WTC11 (cell line): Measurements from ENCODE around the gene CNTNAP2. TPM values are rescaled to one million over a fixed set of nuclear protein-coding genes. Genes with fewer than 3 reads are reported as not detected.
A peak's percentile ranks its signal among the peaks of the same experiment; 100 is the strongest.

Experiments used
- ATAC-seq: fragments of 200-7000 bp; cut with Tn5 transposase; 2 replicates; pipeline ENCODE4 v1.10.0; 2021; ENCODE audit warnings: mild to moderate bottlenecking, moderate library complexity
- CTCF ChIA-PET: fragments of 300-600 bp; sonication (Branson Sonifier 250); formaldehyde crosslinking; loops from one replicate; lab custom pipeline; 2021; ENCODE audit warnings: antibody characterized with exemption; lab: Charles Lee
- POLR2A ChIA-PET: fragments of 350-600 bp; sonication (Branson Sonifier 250); formaldehyde crosslinking; loops from one replicate; lab custom pipeline; 2021; ENCODE audit warnings: antibody characterized with exemption; lab: Charles Lee
- DNase-seq: peaks from one replicate; pipeline ENCODE4 v3.0.0; 2021; ENCODE audit warnings: low spot score
- H3K27ac Mint-ChIP-seq: 2 replicates; pipeline ENCODE4 v1.8.0; 2021; ENCODE audit warnings: mixed read lengths
- H3K27me3 Mint-ChIP-seq: 2 replicates; pipeline ENCODE4 v1.8.0; 2021; ENCODE audit warnings: low read depth, mild to moderate bottlenecking, moderate library complexity, mixed read lengths
- H3K36me3 Mint-ChIP-seq: 2 replicates; pipeline ENCODE4 v1.8.0; 2021; ENCODE audit warnings: mixed read lengths
- H3K4me1 Mint-ChIP-seq: 2 replicates; pipeline ENCODE4 v1.8.0; 2022; ENCODE audit warnings: mixed read lengths
- H3K4me3 Mint-ChIP-seq: 2 replicates; pipeline ENCODE4 v1.8.0; 2021; ENCODE audit warnings: mild to moderate bottlenecking, moderate library complexity, mixed read lengths
- H3K9me3 Mint-ChIP-seq: 2 replicates; pipeline ENCODE4 v1.8.0; 2021; ENCODE audit warnings: mixed read lengths
- EMX1 ChIP-seq: fragments of 250-450 bp; sonication (Bioruptor Pico); IDR thresholded peaks from 2 replicates; pipeline ENCODE4 v1.8.0; 2021; ENCODE audit warnings: mild to moderate bottlenecking
- ERG ChIP-seq: fragments of 250-450 bp; sonication (Bioruptor Pico); IDR thresholded peaks from 2 replicates; pipeline ENCODE4 v1.8.0; 2021; ENCODE audit warnings: mild to moderate bottlenecking
- FOXP1 ChIP-seq: sonication (generic); formaldehyde crosslinking; IDR thresholded peaks from 2 replicates; pipeline ENCODE4 v1.8.0; 2022; ENCODE audit warnings: missing genetic modification reagents, mild to moderate bottlenecking, moderate library complexity, borderline replicate concordance
- GABPB1 ChIP-seq: sonication (generic); formaldehyde crosslinking; IDR thresholded peaks from 2 replicates; pipeline ENCODE4 v1.8.1; 2023; ENCODE audit warnings: mild to moderate bottlenecking, missing genetic modification reagents
- GRHL2 ChIP-seq: fragments of 250-450 bp; sonication (Bioruptor Pico); IDR thresholded peaks from 2 replicates; pipeline ENCODE4 v1.8.0; 2022; ENCODE audit warnings: mild to moderate bottlenecking, moderate library complexity; ENCODE audit not compliant: insufficient replicate concordance, severe bottlenecking
- MYBL2 ChIP-seq: sonication (generic); formaldehyde crosslinking; IDR thresholded peaks from 2 replicates; pipeline ENCODE4 v1.8.1; 2023; ENCODE audit warnings: mild to moderate bottlenecking, moderate library complexity, missing genetic modification reagents
- NFATC4 ChIP-seq: fragments of 250-450 bp; sonication (Bioruptor Pico); IDR thresholded peaks from 2 replicates; pipeline ENCODE4 v1.9.0; 2021; ENCODE audit warnings: mild to moderate bottlenecking
- NR2C2 ChIP-seq: sonication (generic); formaldehyde crosslinking; IDR thresholded peaks from 2 replicates; pipeline ENCODE4 v1.8.0; 2022; ENCODE audit warnings: mild to moderate bottlenecking, missing genetic modification reagents
- SP1 ChIP-seq: sonication (generic); formaldehyde crosslinking; conservative IDR thresholded peaks from 2 replicates; pipeline ENCODE4 v1.8.1; 2022; ENCODE audit warnings: missing genetic modification reagents
- TCF7 ChIP-seq: sonication (generic); formaldehyde crosslinking; IDR thresholded peaks from 2 replicates; pipeline ENCODE4 v1.8.0; 2022; ENCODE audit warnings: mild to moderate bottlenecking, low read depth, missing genetic modification reagents, moderate library complexity
- TP53 ChIP-seq: sonication (generic); formaldehyde crosslinking; IDR thresholded peaks from 2 replicates; pipeline ENCODE4 v1.8.1; 2023; ENCODE audit warnings: mild to moderate bottlenecking, missing genetic modification reagents
- USF1 ChIP-seq: sonication (generic); formaldehyde crosslinking; IDR thresholded peaks from 2 replicates; pipeline ENCODE4 v1.8.0; 2022; ENCODE audit warnings: mild to moderate bottlenecking, missing genetic modification reagents
- ZBTB21 ChIP-seq: sonication (generic); formaldehyde crosslinking; IDR thresholded peaks from 2 replicates; pipeline ENCODE4 v1.8.1; 2023; ENCODE audit warnings: mild to moderate bottlenecking, missing genetic modification reagents, borderline replicate concordance
- ZNF219 ChIP-seq: sonication (generic); formaldehyde crosslinking; IDR thresholded peaks from 2 replicates; pipeline ENCODE4 v1.8.0; 2023; ENCODE audit warnings: missing genetic modification reagents, mild to moderate bottlenecking, borderline replicate concordance
- ZNF423 ChIP-seq: fragments of 250-450 bp; sonication (Bioruptor Pico); IDR thresholded peaks from 2 replicates; pipeline ENCODE4 v2.1.2; 2022; ENCODE audit warnings: mild to moderate bottlenecking, moderate library complexity
- ZNF671 ChIP-seq: fragments of 250-450 bp; sonication (Bioruptor Pico); IDR thresholded peaks from 2 replicates; pipeline ENCODE4 v1.8.0; 2021; ENCODE audit warnings: mild to moderate bottlenecking
- total RNA-seq: library from RNA; stranded (reverse); gene quantifications from 3 replicates; pipeline ENCODE4 v1.2.3, GENCODE V29; 2021
- TF ChIP-seq, protein P1 (sequence below): sonication (generic); formaldehyde crosslinking; IDR thresholded peaks from 2 replicates; pipeline ENCODE4 v1.8.1; 2023; ENCODE audit warnings: mild to moderate bottlenecking, missing genetic modification reagents, moderate library complexity
- TF ChIP-seq, protein P2 (sequence below): sonication (generic); formaldehyde crosslinking; IDR thresholded peaks from 2 replicates; pipeline ENCODE4 v1.8.1; 2022; ENCODE audit warnings: mild to moderate bottlenecking, missing genetic modification reagents, moderate library complexity, borderline replicate concordance
- TF ChIP-seq, protein P3 (sequence below): sonication (generic); formaldehyde crosslinking; IDR thresholded peaks from 2 replicates; pipeline ENCODE4 v1.8.1; 2023; ENCODE audit warnings: mild to moderate bottlenecking, missing genetic modification reagents
- TF ChIP-seq, protein P4 (sequence below): sonication (generic); formaldehyde crosslinking; IDR thresholded peaks from 2 replicates; pipeline ENCODE4 v1.8.0; 2022; ENCODE audit warnings: mild to moderate bottlenecking, missing genetic modification reagents

The CNTNAP2 gene
- total RNA-seq, 1 experiment from 2014 or later: 63.8 TPM

DNA sequence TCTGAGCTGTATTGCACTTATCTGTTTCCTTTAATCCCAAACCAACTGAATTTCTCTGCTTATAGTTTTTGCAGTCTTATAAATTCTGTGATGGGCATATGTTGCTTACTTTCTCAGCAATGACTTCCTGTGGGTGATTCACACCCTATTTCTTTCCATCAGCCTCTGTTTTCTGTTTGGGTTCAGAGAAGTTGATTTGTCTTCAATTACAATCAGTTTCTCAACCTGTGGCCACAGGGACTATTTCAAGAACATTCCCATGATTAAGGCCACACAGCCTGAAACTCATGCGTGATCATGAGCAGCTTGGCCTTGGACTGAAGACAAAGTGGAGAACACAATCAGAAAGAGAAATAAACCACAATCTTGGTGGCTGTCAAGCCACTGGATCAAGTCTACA is 1299.4 kb downstream of the CNTNAP2 start:
- CTCF ChIA-PET: no interaction called here
- no peak for ATAC-seq

GRCh38 chr7:147418966-147419365 is 1302.4 kb downstream of the CNTNAP2 start:
- DNase-seq: peak; percentile 15
- H3K36me3 Mint-ChIP-seq: no peaks in the 10 kb centered on the region
- H3K4me1 Mint-ChIP-seq: peaks cover 15% of the 10 kb centered on the region
- ChIA-PET CTCF (interaction anchor here (0.8 to 1.0 kb wide), 2 partner anchors 13 to 638 kb away, joined by 3 to 6 read pairs; no protein-coding TSS in a partner anchor), POLR2A (no interaction called here)
- no peaks in the 10 kb centered on the region for H3K27me3 Mint-ChIP-seq
- H3K4me3 Mint-ChIP-seq: no peak overlapping the region
- no peak for TF ChIP-seq EMX1 (CRISPR knock-in tag)
- TF ChIP-seq GABPB1 (CRISPR knock-in tag): no peak
- TF ChIP-seq, protein P1, sequence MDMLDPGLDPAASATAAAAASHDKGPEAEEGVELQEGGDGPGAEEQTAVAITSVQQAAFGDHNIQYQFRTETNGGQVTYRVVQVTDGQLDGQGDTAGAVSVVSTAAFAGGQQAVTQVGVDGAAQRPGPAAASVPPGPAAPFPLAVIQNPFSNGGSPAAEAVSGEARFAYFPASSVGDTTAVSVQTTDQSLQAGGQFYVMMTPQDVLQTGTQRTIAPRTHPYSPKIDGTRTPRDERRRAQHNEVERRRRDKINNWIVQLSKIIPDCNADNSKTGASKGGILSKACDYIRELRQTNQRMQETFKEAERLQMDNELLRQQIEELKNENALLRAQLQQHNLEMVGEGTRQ (CRISPR knock-in tag): no peak
- TF ChIP-seq ZBTB21: no peak
- H3K27ac Mint-ChIP-seq: no peak overlapping the region
- ATAC-seq: peak; percentile 86
- H3K9me3 Mint-ChIP-seq: peaks cover 7% of the 10 kb centered on the region

More for the DNA sequence above, 1299.4 kb downstream of the CNTNAP2 start:
- no peak overlapping the region for H3K27ac Mint-ChIP-seq
- no peaks in the 10 kb centered on the region for H3K36me3 Mint-ChIP-seq
- POLR2A ChIA-PET: no interaction called here
- peaks cover 7% of the 10 kb centered on the region for H3K9me3 Mint-ChIP-seq
- no peak overlapping the region for H3K4me3 Mint-ChIP-seq
- TF ChIP-seq FOXP1 (CRISPR knock-in tag) (no peak), TCF7 (CRISPR knock-in tag) (no peak), ZNF671 (CRISPR knock-in tag) (no peak), ZNF219 (CRISPR knock-in tag) (no peak), NFATC4 (CRISPR knock-in tag) (no peak), NR2C2 (CRISPR knock-in tag) (no peak), ZNF423 (no peak), GRHL2 (no peak)
- TF ChIP-seq, protein P2, sequence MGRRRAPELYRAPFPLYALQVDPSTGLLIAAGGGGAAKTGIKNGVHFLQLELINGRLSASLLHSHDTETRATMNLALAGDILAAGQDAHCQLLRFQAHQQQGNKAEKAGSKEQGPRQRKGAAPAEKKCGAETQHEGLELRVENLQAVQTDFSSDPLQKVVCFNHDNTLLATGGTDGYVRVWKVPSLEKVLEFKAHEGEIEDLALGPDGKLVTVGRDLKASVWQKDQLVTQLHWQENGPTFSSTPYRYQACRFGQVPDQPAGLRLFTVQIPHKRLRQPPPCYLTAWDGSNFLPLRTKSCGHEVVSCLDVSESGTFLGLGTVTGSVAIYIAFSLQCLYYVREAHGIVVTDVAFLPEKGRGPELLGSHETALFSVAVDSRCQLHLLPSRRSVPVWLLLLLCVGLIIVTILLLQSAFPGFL: no peak
- no peaks in the 10 kb centered on the region; the same call in 1 of the 2 replicates for H3K27me3 Mint-ChIP-seq
- DNase-seq: no peak
- peaks cover 15% of the 10 kb centered on the region for H3K4me1 Mint-ChIP-seq

DNA sequence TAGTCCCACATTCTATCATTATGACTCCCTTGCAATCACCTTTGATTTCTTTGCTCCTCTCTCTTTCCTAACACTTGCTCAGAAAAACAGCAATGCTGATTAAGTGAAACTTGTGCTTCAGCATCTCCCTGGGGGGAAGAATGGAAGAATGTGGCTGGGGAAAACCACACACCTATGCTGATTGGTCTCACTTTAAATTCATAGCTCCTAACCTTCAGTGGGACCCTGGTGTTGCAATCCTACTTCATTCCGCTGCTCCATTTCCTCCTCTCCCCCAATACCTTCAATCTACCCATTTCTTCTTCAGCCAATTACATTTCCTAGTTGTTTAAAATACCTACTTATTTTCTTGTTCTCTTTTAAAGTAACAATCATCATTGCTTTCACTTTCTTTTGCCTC is 1307.3 kb downstream of the CNTNAP2 start:
- DNase-seq: no peak
- no peak overlapping the region for H3K27ac Mint-ChIP-seq
- TF ChIP-seq, protein P3, sequence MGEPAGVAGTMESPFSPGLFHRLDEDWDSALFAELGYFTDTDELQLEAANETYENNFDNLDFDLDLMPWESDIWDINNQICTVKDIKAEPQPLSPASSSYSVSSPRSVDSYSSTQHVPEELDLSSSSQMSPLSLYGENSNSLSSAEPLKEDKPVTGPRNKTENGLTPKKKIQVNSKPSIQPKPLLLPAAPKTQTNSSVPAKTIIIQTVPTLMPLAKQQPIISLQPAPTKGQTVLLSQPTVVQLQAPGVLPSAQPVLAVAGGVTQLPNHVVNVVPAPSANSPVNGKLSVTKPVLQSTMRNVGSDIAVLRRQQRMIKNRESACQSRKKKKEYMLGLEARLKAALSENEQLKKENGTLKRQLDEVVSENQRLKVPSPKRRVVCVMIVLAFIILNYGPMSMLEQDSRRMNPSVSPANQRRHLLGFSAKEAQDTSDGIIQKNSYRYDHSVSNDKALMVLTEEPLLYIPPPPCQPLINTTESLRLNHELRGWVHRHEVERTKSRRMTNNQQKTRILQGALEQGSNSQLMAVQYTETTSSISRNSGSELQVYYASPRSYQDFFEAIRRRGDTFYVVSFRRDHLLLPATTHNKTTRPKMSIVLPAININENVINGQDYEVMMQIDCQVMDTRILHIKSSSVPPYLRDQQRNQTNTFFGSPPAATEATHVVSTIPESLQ (CRISPR knock-in tag): no peak
- TF ChIP-seq NFATC4 (CRISPR knock-in tag) (no peak), USF1 (CRISPR knock-in tag) (no peak), SP1 (no peak), TP53 (no peak), ZNF423 (no peak), ERG (CRISPR knock-in tag) (no peak), TCF7 (CRISPR knock-in tag) (no peak), MYBL2 (CRISPR knock-in tag) (no peak), GRHL2 (no peak)
- TF ChIP-seq, protein P4, sequence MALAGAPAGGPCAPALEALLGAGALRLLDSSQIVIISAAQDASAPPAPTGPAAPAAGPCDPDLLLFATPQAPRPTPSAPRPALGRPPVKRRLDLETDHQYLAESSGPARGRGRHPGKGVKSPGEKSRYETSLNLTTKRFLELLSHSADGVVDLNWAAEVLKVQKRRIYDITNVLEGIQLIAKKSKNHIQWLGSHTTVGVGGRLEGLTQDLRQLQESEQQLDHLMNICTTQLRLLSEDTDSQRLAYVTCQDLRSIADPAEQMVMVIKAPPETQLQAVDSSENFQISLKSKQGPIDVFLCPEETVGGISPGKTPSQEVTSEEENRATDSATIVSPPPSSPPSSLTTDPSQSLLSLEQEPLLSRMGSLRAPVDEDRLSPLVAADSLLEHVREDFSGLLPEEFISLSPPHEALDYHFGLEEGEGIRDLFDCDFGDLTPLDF: no peak
- H3K4me1 Mint-ChIP-seq: peaks cover 8% of the 10 kb centered on the region
- ChIA-PET CTCF (no interaction called here), POLR2A (no interaction called here)
- H3K4me3 Mint-ChIP-seq: no peak overlapping the region
- peaks cover 5% of the 10 kb centered on the region for H3K27me3 Mint-ChIP-seq
- peak; percentile 93 for ATAC-seq
- peaks cover 18% of the 10 kb centered on the region for H3K9me3 Mint-ChIP-seq
- H3K36me3 Mint-ChIP-seq: 0 out of 2 replicates have a peak, but pooled peaks cover 9% of the 10 kb centered on the region
